ENCODE results near the gene GRB14.

The GRB14 gene

DNA sequence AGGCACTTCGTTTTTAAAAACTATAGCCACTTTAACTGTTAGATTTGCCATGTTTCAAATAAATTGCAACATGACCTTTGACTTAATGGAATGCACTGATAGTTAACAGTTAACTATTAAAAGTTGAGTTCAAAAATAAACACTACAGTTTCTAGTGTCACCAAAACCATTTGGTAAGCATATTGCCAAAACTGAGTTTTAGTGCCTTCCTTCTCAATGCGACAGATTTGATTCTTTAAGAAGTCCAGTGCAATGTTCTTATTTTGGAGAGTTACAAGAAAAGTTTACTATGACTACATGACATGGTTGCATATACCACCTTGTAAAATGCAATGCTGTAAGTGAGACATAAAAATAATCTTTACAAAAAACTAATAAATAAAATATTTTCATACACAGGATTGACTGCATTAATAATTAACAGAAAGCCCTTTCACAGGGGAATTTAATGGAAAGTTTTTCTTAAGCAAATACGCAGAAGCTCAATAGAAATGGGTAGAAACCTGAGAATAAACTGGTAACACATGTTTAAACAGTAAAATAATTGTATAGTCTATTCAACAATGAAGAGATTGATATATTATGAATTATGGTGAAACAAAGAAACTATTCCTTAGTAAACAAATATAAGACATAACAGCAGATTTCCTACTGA is 53.8 kb downstream of the GRB14 start:
- DNase-seq (ENCODE audit: extremely low spot score): no peak
- CTCF ChIA-PET: interaction anchor here (1.3 kb wide), 1 partner anchor 11 kb away, joined by 3 read pairs; no protein-coding TSS in a partner anchor
- POLR2A ChIA-PET: no interaction called here
- TF ChIP-seq, protein P1, sequence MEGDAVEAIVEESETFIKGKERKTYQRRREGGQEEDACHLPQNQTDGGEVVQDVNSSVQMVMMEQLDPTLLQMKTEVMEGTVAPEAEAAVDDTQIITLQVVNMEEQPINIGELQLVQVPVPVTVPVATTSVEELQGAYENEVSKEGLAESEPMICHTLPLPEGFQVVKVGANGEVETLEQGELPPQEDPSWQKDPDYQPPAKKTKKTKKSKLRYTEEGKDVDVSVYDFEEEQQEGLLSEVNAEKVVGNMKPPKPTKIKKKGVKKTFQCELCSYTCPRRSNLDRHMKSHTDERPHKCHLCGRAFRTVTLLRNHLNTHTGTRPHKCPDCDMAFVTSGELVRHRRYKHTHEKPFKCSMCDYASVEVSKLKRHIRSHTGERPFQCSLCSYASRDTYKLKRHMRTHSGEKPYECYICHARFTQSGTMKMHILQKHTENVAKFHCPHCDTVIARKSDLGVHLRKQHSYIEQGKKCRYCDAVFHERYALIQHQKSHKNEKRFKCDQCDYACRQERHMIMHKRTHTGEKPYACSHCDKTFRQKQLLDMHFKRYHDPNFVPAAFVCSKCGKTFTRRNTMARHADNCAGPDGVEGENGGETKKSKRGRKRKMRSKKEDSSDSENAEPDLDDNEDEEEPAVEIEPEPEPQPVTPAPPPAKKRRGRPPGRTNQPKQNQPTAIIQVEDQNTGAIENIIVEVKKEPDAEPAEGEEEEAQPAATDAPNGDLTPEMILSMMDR (IDR thresholded peaks at IDR 0.05; ENCODE audit: control extremely low read depth, extremely low read depth, low read depth, missing control alignments): no peak

DNA sequence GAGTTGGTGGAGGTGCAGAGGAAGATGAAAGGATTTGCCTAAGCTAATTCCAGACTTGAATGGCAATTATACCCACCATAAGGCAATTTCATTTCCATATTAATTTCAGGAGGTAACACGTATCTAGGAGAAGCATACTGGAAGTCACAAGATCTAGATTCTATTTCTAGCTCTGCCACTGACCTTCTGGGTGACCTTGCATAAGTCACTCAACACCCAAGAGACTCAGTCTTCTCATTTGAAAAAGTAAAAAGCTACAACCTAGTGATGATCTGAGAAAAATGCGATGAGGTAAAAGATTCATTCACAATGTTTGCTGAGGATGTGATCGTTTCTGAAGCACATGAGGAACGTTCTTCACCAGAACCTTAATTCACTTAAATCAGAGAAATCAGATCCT is 55.9 kb downstream of the GRB14 start:
- no peak for DNase-seq (ENCODE audit: extremely low spot score)
- POLR2A ChIA-PET: no interaction called here
- TF ChIP-seq, protein P1 (IDR thresholded peaks at IDR 0.05; ENCODE audit: control extremely low read depth, extremely low read depth, low read depth, missing control alignments): no peak
- CTCF ChIA-PET: interaction anchor here (0.7 to 1.4 kb wide), 3 partner anchors 8 to 14 kb away, joined by 3 read pairs; no protein-coding TSS in a partner anchor

DNA sequence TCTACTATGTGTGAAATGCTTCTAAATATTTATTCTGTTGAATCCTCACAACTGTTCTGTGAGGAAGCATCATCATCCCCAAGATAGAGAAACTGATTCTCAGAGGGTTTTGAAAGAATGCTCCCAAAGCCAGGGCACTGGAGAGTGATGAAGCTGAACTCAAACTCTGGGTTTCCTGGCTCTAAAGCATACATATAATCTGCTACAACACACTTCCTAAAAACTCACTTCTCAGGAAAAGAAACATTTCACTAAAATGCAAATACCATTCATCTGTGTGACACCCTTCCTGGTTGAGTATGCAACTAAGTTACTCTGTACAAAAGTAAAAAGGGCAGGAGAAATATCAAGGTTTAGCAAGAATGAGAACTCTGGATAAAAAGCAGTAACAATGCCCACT is 58.6 kb downstream of the GRB14 start:
- DNase-seq (ENCODE audit: extremely low spot score): no peak
- TF ChIP-seq, protein P1 (IDR thresholded peaks at IDR 0.05; ENCODE audit: control extremely low read depth, extremely low read depth, low read depth, missing control alignments): no peak
- ChIA-PET POLR2A (no interaction called here), CTCF (no interaction called here)

DNA sequence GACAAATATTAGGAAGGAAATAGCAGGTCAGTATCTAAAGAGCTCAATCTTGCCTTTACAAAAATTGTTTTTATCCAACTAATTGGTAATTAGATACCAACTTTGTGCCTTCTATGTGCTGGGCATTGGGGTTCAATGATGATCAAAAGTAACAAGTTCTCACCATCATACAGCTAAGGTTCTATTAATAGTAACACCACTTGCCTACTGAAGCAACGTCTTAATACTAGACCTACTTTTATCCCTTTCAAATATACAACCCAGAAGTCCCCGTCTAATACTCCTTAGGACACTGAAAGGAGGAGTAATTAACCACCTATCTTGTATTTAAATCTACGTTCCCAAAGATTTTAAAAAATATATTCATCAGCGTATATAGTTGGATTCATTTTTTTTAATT is 59.3 kb downstream of the GRB14 start:
- TF ChIP-seq, protein P1 (IDR thresholded peaks at IDR 0.05; ENCODE audit: control extremely low read depth, extremely low read depth, low read depth, missing control alignments): no peak
- POLR2A ChIA-PET: no interaction called here
- CTCF ChIA-PET: interaction anchor here (1.0 to 2.3 kb wide), 4 partner anchors 9 to 76 kb away, joined by 3 to 11 read pairs (median 4); no protein-coding TSS in a partner anchor
- no peak for DNase-seq (ENCODE audit: extremely low spot score)

DNA sequence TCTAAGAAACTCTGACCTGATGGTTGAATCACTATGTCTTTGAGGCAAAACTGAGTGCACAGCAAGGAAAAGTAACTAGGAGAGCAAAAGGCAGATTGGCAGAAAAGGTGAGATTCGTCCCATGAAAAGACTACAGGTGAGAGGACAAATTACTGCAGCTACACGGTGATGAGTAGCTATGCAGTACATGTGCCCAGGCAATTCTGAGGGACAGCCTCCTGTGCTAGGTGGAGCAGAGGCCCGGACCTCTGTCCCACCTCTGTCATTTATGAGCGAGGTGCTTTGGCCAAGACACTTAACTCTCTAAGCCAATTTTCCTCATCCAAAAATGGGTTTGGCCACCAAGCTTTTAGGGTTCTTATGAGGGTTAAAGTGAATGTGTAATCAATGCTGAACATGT is 59.9 kb downstream of the GRB14 start:
- DNase-seq (ENCODE audit: extremely low spot score): no peak
- CTCF ChIA-PET: interaction anchor here (1.0 to 2.3 kb wide), 5 partner anchors 10 to 77 kb away, joined by 3 to 11 read pairs (median 4); no protein-coding TSS in a partner anchor
- POLR2A ChIA-PET: no interaction called here
- TF ChIP-seq, protein P1 (IDR thresholded peaks at IDR 0.05; ENCODE audit: control extremely low read depth, extremely low read depth, low read depth, missing control alignments): no peak

DNA sequence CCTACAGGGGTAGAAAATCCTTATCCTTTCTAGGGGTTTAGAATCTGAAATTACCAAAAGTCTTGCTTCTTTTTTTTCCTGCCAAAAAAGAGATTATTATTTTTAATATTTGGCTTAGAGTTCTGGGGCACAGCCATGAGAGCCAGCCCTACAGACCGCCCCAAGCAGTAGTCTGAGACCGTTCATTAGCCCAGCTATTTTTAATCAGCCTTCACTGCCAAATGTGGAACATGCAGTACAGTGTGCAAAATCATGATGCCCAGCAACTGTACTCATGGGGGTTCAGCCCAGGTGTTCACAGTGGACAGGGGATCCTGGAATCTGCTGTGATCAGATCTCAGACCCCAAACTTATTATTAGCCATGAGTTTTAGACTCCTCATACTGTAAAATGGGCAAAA is 60.4 kb downstream of the GRB14 start:
- POLR2A ChIA-PET: no interaction called here
- CTCF ChIA-PET: interaction anchor here (1.1 to 2.3 kb wide), 9 partner anchors 10 to 1379 kb away, joined by 3 to 13 read pairs (median 5); no protein-coding TSS in a partner anchor
- TF ChIP-seq, protein P1 (IDR thresholded peaks at IDR 0.05; ENCODE audit: control extremely low read depth, extremely low read depth, low read depth, missing control alignments): no peak
- no peak for DNase-seq (ENCODE audit: extremely low spot score)
